ENCODE data around the gene MXD3.
"Not testable (repeated sequence)": the region's sequence is repeated elsewhere in the genome, so short reads cannot be mapped to it uniquely, and the experiment has no call there.

The MXD3 gene

GRCh38 chr5:177343000-177343399, 31.3 kb upstream of the MXD3 start:
- not testable (repeated sequence) for DNase-seq

DNA sequence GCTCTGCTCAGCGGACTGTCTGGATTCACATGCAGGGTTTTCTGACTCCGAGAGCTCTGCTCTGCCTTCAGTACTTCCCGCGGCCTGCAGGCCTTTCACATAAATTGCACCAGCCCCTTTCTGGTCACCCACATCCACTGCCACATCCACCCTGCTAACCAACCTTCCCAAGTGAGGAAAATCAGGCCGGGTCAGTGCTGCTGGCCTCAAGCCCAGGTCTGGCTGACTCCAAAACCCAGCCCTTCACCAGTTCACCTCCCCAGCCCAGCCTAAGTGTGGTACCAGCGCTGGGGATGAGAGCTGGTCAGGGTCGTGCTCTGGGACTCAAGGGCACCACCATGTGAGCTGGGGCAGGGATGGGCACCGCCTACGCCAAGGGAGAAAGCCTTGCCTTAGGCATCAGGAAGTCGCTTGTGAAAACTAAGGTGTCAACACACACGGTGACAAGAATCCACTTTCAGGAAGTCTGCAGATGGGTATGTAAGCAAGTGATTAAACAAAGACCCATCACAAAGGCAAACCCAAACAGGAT, 27.5 kb upstream of the MXD3 start:
- DNase-seq, result no peak

DNA sequence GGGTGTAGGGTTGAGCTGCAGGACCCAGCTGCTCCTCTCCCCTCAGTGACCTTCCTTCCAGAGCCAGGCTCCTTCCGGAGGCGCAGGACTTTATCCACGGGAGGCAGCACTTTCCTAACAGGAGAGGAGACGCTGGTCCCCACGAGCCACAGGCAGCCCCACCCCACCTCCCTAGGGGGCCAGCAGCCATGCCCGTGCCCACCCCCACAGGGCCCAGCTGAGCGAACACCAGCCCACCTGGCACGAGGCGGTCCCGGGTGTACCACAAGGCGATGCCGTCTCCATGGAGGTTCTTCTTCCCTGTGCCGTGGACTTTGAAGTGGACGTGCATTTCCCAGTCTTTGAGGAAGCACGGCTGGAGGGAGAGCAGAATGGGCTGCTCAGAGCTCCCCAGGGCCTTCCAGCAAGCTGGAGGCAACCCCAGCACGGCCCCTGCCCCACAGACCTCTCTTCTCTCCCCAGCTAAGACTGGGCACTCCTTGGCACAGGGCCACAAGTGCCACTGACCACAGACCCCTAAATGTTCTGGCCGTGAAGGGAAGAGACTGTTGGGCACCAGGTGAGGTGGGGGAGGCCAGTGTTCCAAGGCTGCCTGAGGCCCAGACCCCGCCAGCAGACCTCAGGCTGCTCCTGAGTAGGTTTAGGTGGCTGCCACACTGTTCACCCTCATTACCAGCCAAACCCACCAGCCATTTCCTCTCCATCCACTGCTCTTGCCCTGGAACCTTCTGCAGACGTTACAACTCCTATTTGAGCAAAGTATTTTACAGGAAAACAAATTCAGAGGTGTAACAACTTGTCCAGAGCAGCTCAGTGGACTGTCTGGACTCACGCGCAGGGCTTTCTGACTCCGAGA, 26.8 kb upstream of the MXD3 start:
- no peak for DNase-seq

DNA sequence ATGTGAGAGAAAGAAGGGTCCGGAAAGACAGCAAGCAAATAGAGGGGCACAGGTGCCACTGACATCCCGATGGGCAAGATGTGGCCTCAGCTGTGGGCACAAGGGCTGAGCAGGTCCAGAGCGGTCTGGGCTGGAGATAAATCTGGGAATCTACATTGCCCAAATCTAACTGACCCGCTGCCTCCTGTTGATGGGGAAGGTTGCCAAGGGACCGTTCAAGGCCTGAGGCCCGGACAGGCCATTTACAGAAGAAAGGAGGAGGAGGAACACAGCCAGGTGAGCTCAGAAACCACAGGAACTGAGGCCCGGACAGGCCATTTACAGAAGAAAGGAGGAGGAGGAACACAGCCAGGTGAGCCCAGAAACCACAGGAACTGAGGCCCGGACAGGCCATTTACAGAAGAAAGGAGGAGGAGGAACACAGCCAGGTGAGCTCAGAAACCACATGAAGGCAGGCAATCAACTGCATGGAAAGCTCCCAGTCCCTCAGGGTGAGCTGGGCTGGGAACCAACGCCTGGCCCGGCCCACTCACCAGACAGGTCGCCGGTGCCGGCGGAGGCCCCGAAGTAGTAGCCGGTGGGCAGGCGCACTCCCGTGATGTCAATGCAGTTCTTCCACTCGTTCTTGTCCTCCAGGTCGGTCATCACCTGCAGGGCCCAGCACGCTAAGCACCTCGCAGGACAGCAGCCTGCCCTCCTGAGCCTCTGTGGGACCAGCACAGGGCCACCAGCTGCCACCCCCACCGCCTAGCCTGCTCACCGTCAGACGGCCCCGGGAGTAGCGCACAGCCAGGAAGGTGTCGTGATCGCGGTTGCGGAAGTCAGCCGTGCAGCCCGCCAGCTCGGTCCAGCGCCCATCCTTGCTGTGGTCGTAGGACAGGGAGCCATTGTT, 25.2 kb upstream of the MXD3 start:
- DNase-seq, result no peak

GRCh38 chr5:177336112-177336511, 24.4 kb upstream of the MXD3 start:
- no peak for DNase-seq

DNA sequence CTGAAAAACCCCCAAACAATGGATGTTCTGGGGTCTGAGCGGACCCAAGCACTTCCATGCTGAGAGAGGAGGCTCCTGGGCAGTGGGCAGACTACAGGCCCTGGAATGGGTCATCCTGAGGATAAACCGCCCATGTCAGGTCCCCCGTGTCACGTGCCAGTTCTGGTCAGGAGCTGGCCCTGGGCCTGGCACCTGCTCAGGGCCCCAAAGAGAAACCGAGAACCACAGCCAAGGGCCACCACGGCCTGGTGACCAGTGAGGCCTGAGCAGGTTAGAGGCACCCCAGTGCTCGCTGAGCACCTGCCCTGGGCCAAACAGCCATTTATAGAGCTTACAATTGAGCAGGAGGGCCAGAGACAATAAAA, 24.0 kb upstream of the MXD3 start:
- no peak for DNase-seq

- no peak for DNase-seq
Observed at GRCh38 chr5:177334781-177335700, 23.3 kb upstream of the MXD3 start.

DNA sequence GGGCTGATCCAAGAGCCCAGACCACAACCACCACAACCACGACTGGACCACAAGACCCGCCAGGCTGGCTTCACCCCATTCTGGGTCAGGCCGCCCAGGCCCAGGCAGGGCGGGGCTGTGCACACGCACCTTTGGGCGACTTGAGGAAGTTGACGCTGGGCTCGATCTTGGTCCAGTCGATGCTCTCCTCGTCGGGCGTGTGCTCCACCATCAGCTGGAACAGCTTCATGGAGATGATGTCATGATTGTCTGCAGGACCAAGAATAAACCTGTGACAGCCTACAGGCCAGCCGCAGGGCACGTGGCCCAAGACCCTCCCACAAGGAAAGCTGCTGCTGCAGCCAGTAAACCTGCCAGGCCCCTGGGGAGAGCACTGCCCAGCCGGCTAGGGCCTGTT, 22.5 kb upstream of the MXD3 start:
- DNase-seq, result no peak

- DNase-seq, result no peak
Observed at GRCh38 chr5:177333420-177334154, 21.9 kb upstream of the MXD3 start.

DNA sequence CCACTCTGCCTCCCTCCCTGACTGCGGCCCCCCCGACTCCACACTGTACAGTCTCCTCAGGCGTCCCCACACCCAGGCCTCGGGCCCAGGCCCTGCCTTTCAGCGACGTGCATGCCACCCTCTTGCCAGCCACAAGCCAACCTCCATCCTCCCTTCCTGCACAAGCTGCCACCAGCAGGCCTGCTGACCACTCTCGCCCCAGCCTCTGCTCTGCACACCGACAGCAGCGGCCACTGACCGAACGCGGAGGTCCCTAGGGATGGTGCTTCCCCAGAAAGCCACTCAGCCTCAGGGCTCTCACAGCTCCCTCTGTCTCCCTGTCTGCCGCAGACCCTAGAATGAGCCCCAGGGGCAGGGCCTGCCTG, 21.2 kb upstream of the MXD3 start:
- no peak for DNase-seq

DNA sequence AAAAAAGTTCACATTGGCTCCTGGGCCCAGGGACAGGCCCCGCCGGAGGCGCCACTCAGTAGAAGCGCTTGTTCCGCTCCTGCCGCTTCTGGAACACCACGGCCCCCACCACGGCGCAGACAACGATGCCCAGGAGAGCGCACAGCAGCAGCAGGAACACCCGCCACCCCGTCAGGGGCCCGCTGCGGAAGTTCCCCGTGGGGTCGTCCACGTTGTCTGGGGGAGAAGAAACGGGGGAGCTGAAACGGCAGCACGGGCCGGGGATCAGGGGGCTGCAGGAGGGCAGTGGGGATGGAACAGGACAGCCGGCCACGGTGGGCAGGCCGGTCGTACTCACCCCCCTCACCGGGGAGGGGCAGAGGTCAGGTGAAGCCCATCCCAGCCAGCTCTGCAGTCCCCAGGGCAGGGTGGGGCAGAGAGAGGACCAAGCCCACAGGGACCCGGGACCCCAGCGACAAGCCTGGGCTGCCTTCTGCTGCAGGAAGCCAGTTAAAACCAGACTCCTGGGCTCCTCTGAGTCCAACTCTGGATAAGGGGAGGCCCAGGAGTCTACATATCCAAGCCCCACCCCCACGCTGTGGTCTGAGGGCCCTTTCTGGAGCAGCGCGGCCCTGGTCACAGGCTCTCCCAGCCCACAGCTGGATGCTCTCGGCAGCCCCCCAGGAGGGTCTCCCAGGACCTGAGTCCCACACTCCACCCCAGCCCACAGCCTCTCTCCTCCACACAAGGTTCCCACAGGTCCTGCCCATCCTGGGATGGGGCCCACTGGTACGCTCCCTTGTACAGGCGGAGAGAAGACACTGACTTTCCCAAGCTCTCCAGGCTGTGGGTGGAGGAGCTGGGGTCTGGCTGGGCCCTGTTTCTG, 20.6 kb upstream of the MXD3 start:
- DNase-seq, result no peak

DNA sequence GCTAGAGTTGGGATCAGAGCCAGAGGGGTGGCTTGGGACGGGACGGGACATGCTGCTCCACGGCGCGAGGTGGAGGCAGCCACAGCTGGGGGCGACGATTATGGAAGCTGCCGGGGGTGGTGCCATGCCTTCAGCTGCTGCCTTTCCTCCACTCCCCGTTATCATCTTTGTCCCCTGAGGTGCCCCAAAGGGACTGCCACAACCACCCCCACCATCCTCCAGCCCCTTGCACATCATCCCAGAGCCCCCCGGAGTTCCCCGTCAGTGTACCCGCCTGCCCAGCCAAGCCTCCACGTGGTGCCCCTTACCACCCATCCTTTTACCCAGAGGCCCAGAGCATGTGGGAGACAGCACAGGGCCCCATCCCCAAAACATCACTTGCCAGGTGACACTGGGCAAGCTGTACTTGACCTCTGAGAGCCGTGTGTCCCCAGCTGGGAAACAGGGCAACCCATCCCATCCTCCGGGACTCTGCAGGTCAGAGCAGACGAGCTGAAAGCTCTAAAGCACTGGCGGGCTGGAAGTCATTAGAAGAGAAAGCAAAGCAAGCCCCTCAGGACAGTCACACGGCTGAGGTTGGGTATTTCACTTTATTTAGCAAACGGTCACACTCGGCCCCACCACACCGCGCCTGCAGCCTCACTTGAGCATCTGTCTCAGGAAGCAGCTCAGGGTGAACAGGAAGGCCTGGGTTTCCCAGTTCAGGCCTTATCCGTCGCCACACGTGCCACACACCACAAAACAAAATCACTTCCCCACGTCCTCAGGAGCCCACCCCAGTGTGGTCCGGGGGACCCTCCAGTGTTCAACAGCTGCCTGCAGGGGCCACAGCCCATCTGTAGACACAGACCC, 19.5 kb upstream of the MXD3 start:
- no peak for DNase-seq

DNA sequence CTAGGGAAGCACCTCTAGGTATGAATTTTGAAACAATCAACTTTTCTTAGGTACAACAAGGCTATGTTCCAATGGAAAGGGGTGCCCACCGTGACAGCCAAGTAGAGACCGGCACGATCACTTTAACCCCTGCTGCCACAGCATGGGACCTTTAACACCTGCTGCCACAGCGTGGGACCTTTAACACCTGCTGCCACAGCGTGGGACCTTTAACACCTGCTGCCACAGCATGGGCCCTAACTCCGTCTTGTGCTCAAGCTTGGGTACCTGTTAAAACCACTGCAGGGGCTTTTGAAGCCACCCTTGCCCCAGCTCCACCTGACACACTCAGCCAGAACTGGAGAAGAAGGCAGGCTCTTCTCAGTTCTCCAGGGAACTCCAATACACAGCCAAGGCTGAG, 18.2 kb upstream of the MXD3 start:
- no peak for DNase-seq

- no peak for DNase-seq
Observed at GRCh38 chr5:177328545-177329231, 17.0 kb upstream of the MXD3 start.

DNA sequence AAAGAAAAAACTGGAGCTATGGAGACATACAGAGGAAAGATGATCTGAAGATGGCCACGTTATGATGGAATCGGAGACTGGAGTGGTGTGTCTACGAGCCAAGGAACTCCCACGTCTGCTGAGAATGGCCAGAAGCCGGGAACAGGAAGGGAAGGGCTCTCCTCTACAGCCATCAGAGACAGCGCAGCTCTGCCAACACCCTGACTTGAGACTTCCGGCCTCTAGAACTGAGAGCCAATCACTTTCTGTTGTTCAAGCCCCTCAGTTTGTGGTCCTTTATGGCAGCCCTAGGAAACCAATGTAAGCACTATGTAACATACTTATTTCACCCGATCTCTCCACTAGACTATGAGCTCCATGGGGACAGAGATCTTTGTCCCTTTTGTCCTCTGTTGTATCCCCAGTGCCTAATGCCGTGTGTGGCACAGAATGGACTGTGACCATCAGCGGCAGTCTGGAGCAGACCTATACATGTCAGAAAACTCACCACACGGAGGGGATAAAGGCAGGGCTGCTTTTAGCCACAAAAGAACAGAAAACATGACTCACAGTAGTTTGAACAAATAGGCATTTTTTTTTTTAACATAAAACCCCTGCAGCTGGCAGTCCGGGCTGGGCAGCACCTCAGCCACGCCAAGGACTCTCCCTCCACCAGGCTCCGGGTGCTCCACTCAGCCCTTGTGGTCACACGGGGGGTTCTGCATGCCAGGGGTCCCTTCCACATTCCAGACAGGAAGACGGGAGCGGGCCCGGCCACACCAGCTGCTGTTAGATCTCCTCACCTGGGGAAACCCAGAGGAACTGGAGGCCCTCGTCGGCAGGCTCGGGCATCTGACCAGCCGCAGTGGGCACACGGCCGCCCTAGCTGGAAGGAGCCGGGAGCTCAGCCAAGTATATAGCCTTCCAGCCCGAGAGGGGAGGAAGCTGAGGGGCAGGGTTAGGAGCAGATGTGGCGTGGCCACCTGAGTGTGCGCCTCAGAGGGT, 16.1 kb upstream of the MXD3 start:
- no peak for DNase-seq

DNA sequence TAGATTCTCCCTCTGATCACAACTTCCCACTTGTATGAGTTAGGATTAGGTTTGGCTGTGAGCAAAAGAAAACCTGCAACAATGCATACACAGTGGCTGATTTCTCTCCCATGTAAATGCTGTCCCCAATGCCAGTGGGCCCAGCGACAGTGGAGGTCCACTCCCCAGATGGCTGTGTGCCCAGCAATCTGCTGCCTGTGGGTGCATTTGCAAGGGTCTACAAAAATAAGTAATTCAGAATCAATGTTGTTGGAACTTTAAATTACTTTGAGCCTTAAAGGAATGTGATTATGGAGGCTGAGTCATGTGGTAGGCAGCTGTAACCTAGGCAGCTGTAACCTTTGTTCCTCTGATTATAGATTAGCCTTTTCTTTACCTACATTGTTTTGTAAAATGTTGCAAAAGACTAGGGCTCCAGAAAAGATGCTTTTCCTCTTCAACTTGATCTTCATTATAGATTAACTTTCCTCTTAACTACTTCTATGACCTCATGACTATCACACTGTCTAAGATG, 14.2 kb upstream of the MXD3 start:
- DNase-seq, result no peak

- DNase-seq, result no peak
Observed at GRCh38 chr5:177320879-177321278, 9.2 kb upstream of the MXD3 start.

All from stimulated activated CD4-positive, alpha-beta T cell treated with anti-CD3 and anti-CD28 coated beads, Interleukin-12 subunit alpha, Interleukin-12 subunit beta, amount 100 ng/mL, for 4 hours (primary cell).